IMR-90 (cell line): ENCODE data around the gene ANXA8.
"Not testable (repeated sequence)": the region's sequence is repeated elsewhere in the genome, so short reads cannot be mapped to it uniquely, and the experiment has no call there.

Experiments
- BHLHE40 ChIP-seq: fragments of 150-350 bp; IDR thresholded peaks from 2 replicates; pipeline ENCODE4 v1.6.1; 2016; ENCODE audit warnings: mild to moderate bottlenecking, low read depth, low read length
- CEBPB ChIP-seq: IDR thresholded peaks from 2 replicates; pipeline ENCODE4 v1.6.1; 2012; ENCODE audit warnings: low read depth, low read length, improper control_type of control experiment
- CHD1 ChIP-seq: IDR thresholded peaks from 2 replicates; pipeline ENCODE4 v1.6.1; 2012; ENCODE audit warnings: low read depth, low read length, improper control_type of control experiment
- CTCF ChIP-seq: conservative IDR thresholded peaks from 2 replicates; pipeline ENCODE4 v1.5.1; 2012; ENCODE audit warnings: mild to moderate bottlenecking, low read depth, low read length, improper control_type of control experiment
- ELK1 ChIP-seq: fragments of 150-350 bp; IDR thresholded peaks from 2 replicates; pipeline ENCODE4 v1.6.1; 2016; ENCODE audit warnings: low read depth, mild to moderate bottlenecking, low read length, moderate library complexity, borderline replicate concordance
- FOS ChIP-seq: fragments of 150-350 bp; IDR thresholded peaks from 2 replicates; pipeline ENCODE4 v1.6.1; 2016; ENCODE audit warnings: low read depth, low read length
- MAFK ChIP-seq: IDR thresholded peaks from 2 replicates; pipeline ENCODE4 v1.6.1; 2012; ENCODE audit warnings: low read depth, low read length, improper control_type of control experiment
- MXI1 ChIP-seq: IDR thresholded peaks from 2 replicates; pipeline ENCODE4 v1.6.1; 2012; ENCODE audit warnings: low read depth, mild to moderate bottlenecking, low read length, moderate library complexity, borderline replicate concordance
- POLR2A ChIP-seq: IDR thresholded peaks from 2 replicates; pipeline ENCODE4 v1.6.1; 2012; ENCODE audit warnings: mild to moderate bottlenecking, low read depth, low read length
- RAD21 ChIP-seq: IDR thresholded peaks from 2 replicates; pipeline ENCODE4 v1.6.1; 2012; ENCODE audit warnings: low read length, improper control_type of control experiment
- RCOR1 ChIP-seq: IDR thresholded peaks from 2 replicates; pipeline ENCODE4 v1.6.1; 2012; ENCODE audit warnings: mild to moderate bottlenecking, low read length, improper control_type of control experiment; ENCODE audit not compliant: insufficient replicate concordance
- RFX5 ChIP-seq: IDR thresholded peaks from 2 replicates; pipeline ENCODE4 v1.8.0; 2012; ENCODE audit warnings: low read depth, mild to moderate bottlenecking, low read length, moderate library complexity
- SMC3 ChIP-seq: fragments of 150-350 bp; IDR thresholded peaks from 2 replicates; pipeline ENCODE4 v1.6.1; 2016; ENCODE audit warnings: low read depth, mild to moderate bottlenecking, antibody characterized with exemption, low read length, moderate library complexity
- TF ChIP-seq, protein P1 (sequence below): fragments of 150-350 bp; IDR thresholded peaks from 2 replicates; pipeline ENCODE4 v1.6.1; 2017; ENCODE audit warnings: mild to moderate bottlenecking, antibody characterized with exemption, low read length, low read depth

GRCh38 chr10:47481768-47482181 lies 2.1 kb downstream of the ANXA8 start:
- not testable (repeated sequence) for TF ChIP-seq CTCF, POLR2A, BHLHE40, RAD21, CEBPB, SMC3, RFX5, RCOR1, ELK1, FOS, MXI1, MAFK, CHD1
- TF ChIP-seq, protein P1, sequence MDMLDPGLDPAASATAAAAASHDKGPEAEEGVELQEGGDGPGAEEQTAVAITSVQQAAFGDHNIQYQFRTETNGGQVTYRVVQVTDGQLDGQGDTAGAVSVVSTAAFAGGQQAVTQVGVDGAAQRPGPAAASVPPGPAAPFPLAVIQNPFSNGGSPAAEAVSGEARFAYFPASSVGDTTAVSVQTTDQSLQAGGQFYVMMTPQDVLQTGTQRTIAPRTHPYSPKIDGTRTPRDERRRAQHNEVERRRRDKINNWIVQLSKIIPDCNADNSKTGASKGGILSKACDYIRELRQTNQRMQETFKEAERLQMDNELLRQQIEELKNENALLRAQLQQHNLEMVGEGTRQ, result not testable (repeated sequence)
